GM12891 (cell line): ENCODE measurements around the gene BCL2L12.

Experiments
- POLR2A ChIP-seq: IDR thresholded peaks from 2 replicates; pipeline ENCODE4 v1.6.1; 2011; ENCODE audit warnings: low read depth, low read length, control low read depth
- TAF1 ChIP-seq: IDR thresholded peaks from 2 replicates; pipeline ENCODE4 v1.6.1; 2011; ENCODE audit warnings: low read depth, low read length, control low read depth

GRCh38 chr19:49654581-49654980, 11.2 kb upstream of the BCL2L12 start:
- TF ChIP-seq POLR2A (no peak), TAF1 (no peak)
